Measurements from ENCODE around the gene XG. TPM values are rescaled to one million over a fixed set of nuclear protein-coding genes. Genes with fewer than 3 reads are reported as not detected.
A peak's percentile ranks its signal among the peaks of the same experiment; 100 is the strongest.
"Not testable (repeated sequence)": the region's sequence is repeated elsewhere in the genome, so short reads cannot be mapped to it uniquely, and the experiment has no call there.

The XG gene
- total RNA-seq, 1 donor from 2014 or later, result 5.9 TPM

- TF ChIP-seq POLR2AphosphoS5 (IDR thresholded peaks at IDR 0.05; ENCODE audit: insufficient read depth in 1 of 2, low read depth in 1 of 2), result no peak
- TF ChIP-seq, protein P1, sequence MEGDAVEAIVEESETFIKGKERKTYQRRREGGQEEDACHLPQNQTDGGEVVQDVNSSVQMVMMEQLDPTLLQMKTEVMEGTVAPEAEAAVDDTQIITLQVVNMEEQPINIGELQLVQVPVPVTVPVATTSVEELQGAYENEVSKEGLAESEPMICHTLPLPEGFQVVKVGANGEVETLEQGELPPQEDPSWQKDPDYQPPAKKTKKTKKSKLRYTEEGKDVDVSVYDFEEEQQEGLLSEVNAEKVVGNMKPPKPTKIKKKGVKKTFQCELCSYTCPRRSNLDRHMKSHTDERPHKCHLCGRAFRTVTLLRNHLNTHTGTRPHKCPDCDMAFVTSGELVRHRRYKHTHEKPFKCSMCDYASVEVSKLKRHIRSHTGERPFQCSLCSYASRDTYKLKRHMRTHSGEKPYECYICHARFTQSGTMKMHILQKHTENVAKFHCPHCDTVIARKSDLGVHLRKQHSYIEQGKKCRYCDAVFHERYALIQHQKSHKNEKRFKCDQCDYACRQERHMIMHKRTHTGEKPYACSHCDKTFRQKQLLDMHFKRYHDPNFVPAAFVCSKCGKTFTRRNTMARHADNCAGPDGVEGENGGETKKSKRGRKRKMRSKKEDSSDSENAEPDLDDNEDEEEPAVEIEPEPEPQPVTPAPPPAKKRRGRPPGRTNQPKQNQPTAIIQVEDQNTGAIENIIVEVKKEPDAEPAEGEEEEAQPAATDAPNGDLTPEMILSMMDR (IDR thresholded peaks at IDR 0.05), result no peak
- no peak for TF ChIP-seq POLR2A (IDR thresholded peaks at IDR 0.05)
- no peak for DNase-seq (ENCODE audit: extremely low spot score in 2 of 2)
These were observed 9.4 kb downstream of the XG start for GRCh38 chrX:2761246-2761645.

DNA sequence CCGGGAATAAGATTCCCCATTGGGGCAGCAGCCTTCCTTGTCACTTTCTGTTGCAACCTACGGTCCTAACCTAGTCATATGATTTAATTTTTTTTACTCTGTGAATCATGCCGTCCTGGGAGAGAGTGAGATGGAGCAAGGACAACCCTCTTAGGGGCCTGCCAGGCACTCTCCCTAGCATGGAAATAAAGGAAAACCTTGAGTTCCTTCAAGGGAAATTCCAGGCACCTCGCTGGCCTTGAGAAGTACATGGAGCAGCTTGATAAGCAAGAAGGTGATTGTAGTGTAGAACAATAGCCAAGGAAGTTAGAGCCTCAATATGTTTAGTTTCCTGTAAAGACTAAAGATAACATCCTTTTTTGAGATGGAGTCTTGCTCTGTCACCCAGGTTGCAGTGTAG lies 10.8 kb downstream of the XG start:
- H3K36me3 ChIP-seq; H3K9me3 ChIP-seq; H3K27ac ChIP-seq; H3K4me3 ChIP-seq; intact Hi-C loops (cut with DNase I); H3K27me3 ChIP-seq; DNase-seq (ENCODE audit: extremely low spot score in 2 of 2); H3K4me1 ChIP-seq: not testable (repeated sequence)

More at GRCh38 chrX:2761246-2761645, 9.4 kb downstream of the XG start:
- intact Hi-C loops (cut with DNase I), result no loop called here
- Histone ChIP-seq H3K27ac (no peak overlapping the region), H3K4me3 (no peak overlapping the region), H3K36me3 (no peaks in the 10 kb centered on the region), H3K27me3 (no peaks in the 10 kb centered on the region), H3K4me1 (no peaks in the 10 kb centered on the region), H3K9me3 (no peaks in the 10 kb centered on the region)

DNA sequence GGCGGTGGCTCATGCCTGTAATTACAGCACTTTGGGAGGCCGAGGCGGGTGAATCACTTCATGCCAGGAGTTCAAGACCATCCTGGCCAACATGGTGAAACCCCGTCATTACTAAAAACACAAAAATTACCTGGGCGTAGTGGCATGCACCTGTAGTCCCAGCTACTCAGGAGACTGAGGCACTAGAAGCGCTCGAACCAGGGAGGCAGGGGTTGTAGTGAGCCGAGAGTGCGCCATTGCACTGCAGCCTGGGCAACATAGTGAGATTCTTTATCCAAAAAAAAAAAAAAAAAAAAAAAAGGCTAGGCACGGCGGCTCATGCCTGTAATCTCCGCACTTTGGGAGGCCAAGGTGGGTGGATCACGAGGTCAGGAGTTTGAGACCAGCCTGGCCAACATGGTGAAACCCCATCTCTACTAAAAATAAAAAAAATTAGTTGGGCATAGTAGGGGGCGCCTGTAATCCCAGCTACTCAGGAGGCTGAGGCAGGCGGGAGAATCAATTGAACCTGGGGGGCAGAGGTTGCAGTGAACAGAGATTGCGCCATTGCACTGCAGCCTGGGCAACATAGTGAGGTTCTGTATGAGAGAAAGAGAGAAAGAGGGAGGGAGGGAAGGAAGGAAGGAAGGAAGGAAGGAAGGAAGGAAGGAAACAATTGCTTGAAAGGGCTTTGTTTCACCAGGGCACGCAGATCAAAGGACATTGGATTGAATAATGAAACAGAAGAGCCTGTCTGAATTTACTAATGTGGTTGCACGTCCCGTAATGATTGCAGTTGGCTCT lies 13.1 kb downstream of the XG start:
- H3K36me3 ChIP-seq; H3K27me3 ChIP-seq; H3K4me1 ChIP-seq; intact Hi-C loops (cut with DNase I); H3K9me3 ChIP-seq; DNase-seq (ENCODE audit: extremely low spot score in 2 of 2); H3K4me3 ChIP-seq: not testable (repeated sequence)
- peak overlapping the region; percentile 78 for H3K27ac ChIP-seq

DNA sequence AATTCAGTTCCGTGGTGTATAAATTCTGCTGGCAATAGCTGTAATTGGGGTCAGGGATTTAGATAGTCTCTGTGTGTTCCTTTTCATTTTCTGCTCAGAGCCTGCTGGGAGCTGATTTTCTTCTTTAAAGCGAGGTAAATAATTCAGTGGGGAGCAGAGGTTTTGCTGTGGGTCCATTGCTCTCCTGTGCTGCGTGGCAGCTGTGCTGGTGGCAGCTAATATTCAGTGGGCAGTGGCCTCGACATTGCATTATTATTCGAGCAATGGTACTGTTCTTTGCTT lies 13.7 kb downstream of the XG start:
- H3K4me1 ChIP-seq, result no peaks in the 10 kb centered on the region
- H3K9me3 ChIP-seq, result no peaks in the 10 kb centered on the region
- intact Hi-C loops (cut with DNase I), result no loop called here
- TF ChIP-seq POLR2A (IDR thresholded peaks at IDR 0.05) (no peak), POLR2AphosphoS5 (IDR thresholded peaks at IDR 0.05; ENCODE audit: insufficient read depth in 1 of 2, low read depth in 1 of 2) (no peak)
- TF ChIP-seq, protein P1 (IDR thresholded peaks at IDR 0.05), result no peak
- H3K36me3 ChIP-seq, result no peaks in the 10 kb centered on the region
- DNase-seq (ENCODE audit: extremely low spot score in 2 of 2), result no peak
- no peaks in the 10 kb centered on the region for H3K27me3 ChIP-seq
- no peak overlapping the region for H3K4me3 ChIP-seq
- H3K27ac ChIP-seq, result peak overlapping the region; percentile 78

- no peaks in the 10 kb centered on the region for H3K36me3 ChIP-seq
- no peak for DNase-seq (ENCODE audit: extremely low spot score in 2 of 2)
- intact Hi-C loops (cut with DNase I), result no loop called here
- H3K27me3 ChIP-seq, result no peaks in the 10 kb centered on the region
- H3K4me1 ChIP-seq, result no peaks in the 10 kb centered on the region
- H3K27ac ChIP-seq, result peak overlapping the region; percentile 78
- H3K4me3 ChIP-seq, result no peak overlapping the region
- TF ChIP-seq POLR2AphosphoS5 (IDR thresholded peaks at IDR 0.05; ENCODE audit: insufficient read depth in 1 of 2, low read depth in 1 of 2), result no peak
- no peak for TF ChIP-seq POLR2A (IDR thresholded peaks at IDR 0.05)
- TF ChIP-seq, protein P1 (IDR thresholded peaks at IDR 0.05), result no peak
- no peaks in the 10 kb centered on the region for H3K9me3 ChIP-seq
These were observed 15.1 kb downstream of the XG start for GRCh38 chrX:2766906-2767305.

DNA sequence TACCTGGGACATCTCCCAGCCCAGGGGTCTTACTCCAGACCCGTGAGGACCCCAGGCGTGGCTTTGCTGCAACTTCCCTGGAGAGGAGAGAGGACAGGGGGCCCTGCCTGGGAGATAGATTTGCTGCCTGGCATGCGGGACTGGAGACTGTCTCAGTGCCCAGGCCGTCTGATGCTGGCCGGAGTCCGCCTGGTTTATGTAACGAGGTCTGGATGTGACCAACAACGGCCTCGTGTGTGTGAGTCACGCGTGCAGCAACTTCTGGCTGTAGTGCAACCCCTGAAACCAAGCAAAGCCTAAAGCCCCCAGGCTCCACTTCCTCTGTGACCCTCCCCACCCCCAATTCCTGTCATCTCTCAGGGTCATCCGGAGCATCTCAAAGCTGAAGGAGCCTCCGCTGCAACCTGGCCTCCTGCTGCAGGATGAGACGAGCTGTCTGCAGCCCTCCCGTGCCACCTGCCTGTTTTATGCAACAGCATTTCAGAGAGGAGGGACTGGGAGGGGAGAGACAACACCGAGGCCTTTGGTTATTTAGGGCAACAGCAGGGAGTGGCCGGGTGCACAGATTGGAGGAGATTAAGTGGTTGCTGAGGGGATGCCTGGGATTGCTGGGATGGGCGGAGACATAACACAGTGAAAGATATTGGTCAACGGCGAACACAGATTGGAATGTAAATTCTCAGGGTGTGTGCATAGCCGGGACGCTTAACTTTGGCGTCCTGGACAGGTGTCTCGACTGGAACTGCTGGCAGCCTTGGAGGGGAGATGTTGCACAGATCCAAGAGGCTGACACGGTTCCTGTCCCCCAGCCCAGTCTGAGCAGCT lies 16.0 kb downstream of the XG start:
- no peak overlapping the region for H3K4me3 ChIP-seq
- H3K9me3 ChIP-seq, result no peaks in the 10 kb centered on the region
- intact Hi-C loops (cut with DNase I), result no loop called here
- H3K4me1 ChIP-seq, result no peaks in the 10 kb centered on the region
- no peaks in the 10 kb centered on the region for H3K27me3 ChIP-seq
- DNase-seq (ENCODE audit: extremely low spot score in 2 of 2), result peak in 1 of 2 donors; percentile 89
- H3K36me3 ChIP-seq, result no peaks in the 10 kb centered on the region
- TF ChIP-seq POLR2AphosphoS5 (IDR thresholded peaks at IDR 0.05; ENCODE audit: insufficient read depth in 1 of 2, low read depth in 1 of 2), result peak in 1 of 2 donors; percentile 75
- TF ChIP-seq, protein P1 (IDR thresholded peaks at IDR 0.05), result no peak
- no peak for TF ChIP-seq POLR2A (IDR thresholded peaks at IDR 0.05)
- H3K27ac ChIP-seq, result peak overlapping the region; percentile 78
